ENCODE data around the gene FRRS1. TPM values are rescaled to one million over a fixed set of nuclear protein-coding genes. Genes with fewer than 3 reads are reported as not detected.

The FRRS1 gene
- polyA plus RNA-seq, 1 donor (not counting 4 experiments of a cell fraction or from before 2014, with no cell fraction given): 11.2 TPM

DNA sequence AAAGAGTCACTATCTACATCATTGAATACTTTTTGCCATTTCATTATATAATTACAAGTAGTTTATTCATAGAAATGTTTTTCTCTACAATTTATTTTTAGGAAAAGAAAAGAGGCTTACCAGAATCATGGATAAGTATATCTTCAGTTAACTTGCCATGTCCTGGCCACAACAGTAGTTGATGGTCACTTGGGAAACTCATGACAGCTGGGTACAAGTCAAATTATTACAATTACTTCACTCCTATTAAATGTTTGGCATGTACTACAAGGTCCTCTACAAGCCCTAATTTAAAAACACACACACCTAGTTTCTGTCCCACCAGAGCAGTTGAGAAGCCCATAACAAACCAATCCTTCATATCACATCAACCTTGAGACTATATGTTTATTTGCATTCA lies 91.1 kb downstream of the FRRS1 start:
- Histone ChIP-seq H3K9ac (ENCODE audit: control insufficient read depth, extremely low read depth, insufficient read depth, low read length) (no peak overlapping the region), H3K4me2 (ENCODE audit: control insufficient read depth, extremely low read depth, insufficient read depth, low read depth, low read length) (no peak overlapping the region), H4K20me1 (ENCODE audit: control insufficient read depth, extremely low read depth, insufficient read depth, low read length) (no peaks in the 10 kb centered on the region), H3K27ac (ENCODE audit: control insufficient read depth, insufficient read depth, low read length) (no peak overlapping the region), H3K9me3 (ENCODE audit: control insufficient read depth, low read depth, low read length) (no peaks in the 10 kb centered on the region), H3K36me3 (ENCODE audit: control insufficient read depth in 2 of 2, extremely low read depth in 1 of 2, insufficient read depth in 2 of 2, low read length in 2 of 2) (no peaks in the 10 kb centered on the region), H2AFZ (ENCODE audit: control insufficient read depth, low read length) (no peak overlapping the region), H3K4me1 (ENCODE audit: control insufficient read depth, extremely low read depth, insufficient read depth, low read length) (no peaks in the 10 kb centered on the region), H3K27me3 (ENCODE audit: control insufficient read depth, extremely low read depth, insufficient read depth, low read length) (no peaks in the 10 kb centered on the region), H3K9me1 (ENCODE audit: control insufficient read depth, extremely low read depth, insufficient read depth, low read length) (no peaks in the 10 kb centered on the region), H3K79me2 (ENCODE audit: control insufficient read depth, insufficient read depth, low read length) (no peaks in the 10 kb centered on the region), H3K4me3 (ENCODE audit: control insufficient read depth in 2 of 3, extremely low read depth in 1 of 3, insufficient read depth in 2 of 3, low read depth in 1 of 3, low read length in 3 of 3) (no peak overlapping the region)
- FAIRE-seq: no peak
- dilution Hi-C loops (cut with MboI; ENCODE audit: extremely low pct_ligation_motif_present, low sequenced_read_pairs): no loop called here
- TF ChIP-seq, protein P1, sequence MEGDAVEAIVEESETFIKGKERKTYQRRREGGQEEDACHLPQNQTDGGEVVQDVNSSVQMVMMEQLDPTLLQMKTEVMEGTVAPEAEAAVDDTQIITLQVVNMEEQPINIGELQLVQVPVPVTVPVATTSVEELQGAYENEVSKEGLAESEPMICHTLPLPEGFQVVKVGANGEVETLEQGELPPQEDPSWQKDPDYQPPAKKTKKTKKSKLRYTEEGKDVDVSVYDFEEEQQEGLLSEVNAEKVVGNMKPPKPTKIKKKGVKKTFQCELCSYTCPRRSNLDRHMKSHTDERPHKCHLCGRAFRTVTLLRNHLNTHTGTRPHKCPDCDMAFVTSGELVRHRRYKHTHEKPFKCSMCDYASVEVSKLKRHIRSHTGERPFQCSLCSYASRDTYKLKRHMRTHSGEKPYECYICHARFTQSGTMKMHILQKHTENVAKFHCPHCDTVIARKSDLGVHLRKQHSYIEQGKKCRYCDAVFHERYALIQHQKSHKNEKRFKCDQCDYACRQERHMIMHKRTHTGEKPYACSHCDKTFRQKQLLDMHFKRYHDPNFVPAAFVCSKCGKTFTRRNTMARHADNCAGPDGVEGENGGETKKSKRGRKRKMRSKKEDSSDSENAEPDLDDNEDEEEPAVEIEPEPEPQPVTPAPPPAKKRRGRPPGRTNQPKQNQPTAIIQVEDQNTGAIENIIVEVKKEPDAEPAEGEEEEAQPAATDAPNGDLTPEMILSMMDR (optimal IDR thresholded peaks at IDR 0.05 in 1 of 3, IDR thresholded peaks at IDR 0.05 in 1 of 3, conservative IDR thresholded peaks at IDR 0.05 in 1 of 3; ENCODE audit: extremely low read depth in 1 of 3, insufficient read depth in 2 of 3, low read length in 3 of 3): no peak
- no peak for TF ChIP-seq EZH2 (IDR thresholded peaks at IDR 0.05; ENCODE audit: low read length)
- DNase-seq (ENCODE audit: low read depth, low spot score): no peak

DNA sequence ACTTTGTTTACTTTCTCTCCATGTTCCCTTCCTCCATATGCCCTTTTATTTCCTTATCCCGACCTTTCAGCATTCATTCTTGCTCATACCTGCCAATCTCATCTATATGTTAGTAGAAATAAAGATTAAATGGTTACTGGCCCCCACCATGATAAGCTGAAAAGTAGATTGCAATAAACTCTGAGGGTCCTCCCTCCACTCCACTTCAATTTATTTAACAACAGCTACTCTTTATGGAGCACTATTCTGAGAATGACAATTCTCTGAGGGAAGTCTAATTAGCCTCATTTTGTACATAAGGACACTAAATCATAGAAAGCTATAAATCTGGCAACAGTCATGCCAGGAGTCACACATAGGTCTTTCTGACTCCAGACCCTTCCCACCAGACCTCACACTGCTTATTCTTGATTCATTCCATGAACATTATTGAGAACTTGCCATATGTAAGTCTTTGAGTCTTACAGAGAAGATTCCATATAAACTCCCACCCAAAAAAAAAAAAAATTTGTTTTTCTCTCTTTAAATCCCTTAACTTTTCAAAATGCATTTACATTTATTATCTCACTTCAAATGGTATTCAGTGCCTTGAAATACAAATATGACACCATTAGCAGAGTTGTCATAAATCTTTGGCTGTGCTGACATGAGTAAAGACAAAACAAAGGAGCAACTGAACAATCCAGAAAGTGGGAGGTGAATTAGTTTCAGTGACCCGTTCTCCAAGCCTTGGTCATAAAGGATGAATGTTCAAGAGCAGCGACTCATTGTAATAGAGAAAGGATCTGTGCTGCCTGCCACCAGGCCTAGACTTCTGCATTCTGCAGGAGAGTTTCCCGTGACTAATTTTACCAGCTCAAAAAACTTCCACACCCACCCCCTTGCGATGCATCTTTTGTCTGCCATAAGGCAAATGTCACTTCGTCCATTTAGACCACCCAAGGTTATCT lies 92.0 kb downstream of the FRRS1 start:
- H3K79me2 ChIP-seq (ENCODE audit: control insufficient read depth, insufficient read depth, low read length): no peaks in the 10 kb centered on the region
- no peak overlapping the region for H3K27ac ChIP-seq (ENCODE audit: control insufficient read depth, insufficient read depth, low read length)
- H3K9ac ChIP-seq (ENCODE audit: control insufficient read depth, extremely low read depth, insufficient read depth, low read length): no peak overlapping the region
- no peaks in the 10 kb centered on the region for H3K36me3 ChIP-seq (ENCODE audit: control insufficient read depth in 2 of 2, extremely low read depth in 1 of 2, insufficient read depth in 2 of 2, low read length in 2 of 2)
- DNase-seq (ENCODE audit: low read depth, low spot score) (no peak), FAIRE-seq (no peak)
- no peaks in the 10 kb centered on the region for H3K27me3 ChIP-seq (ENCODE audit: control insufficient read depth, extremely low read depth, insufficient read depth, low read length)
- no peaks in the 10 kb centered on the region for H3K9me3 ChIP-seq (ENCODE audit: control insufficient read depth, low read depth, low read length)
- no peak overlapping the region for H2AFZ ChIP-seq (ENCODE audit: control insufficient read depth, low read length)
- no peaks in the 10 kb centered on the region for H3K9me1 ChIP-seq (ENCODE audit: control insufficient read depth, extremely low read depth, insufficient read depth, low read length)
- H3K4me1 ChIP-seq (ENCODE audit: control insufficient read depth, extremely low read depth, insufficient read depth, low read length): no peaks in the 10 kb centered on the region
- no peak overlapping the region for H3K4me3 ChIP-seq (ENCODE audit: control insufficient read depth in 2 of 3, extremely low read depth in 1 of 3, insufficient read depth in 2 of 3, low read depth in 1 of 3, low read length in 3 of 3)
- dilution Hi-C loops (cut with MboI; ENCODE audit: extremely low pct_ligation_motif_present, low sequenced_read_pairs): no loop called here
- H4K20me1 ChIP-seq (ENCODE audit: control insufficient read depth, extremely low read depth, insufficient read depth, low read length): no peaks in the 10 kb centered on the region
- no peak overlapping the region for H3K4me2 ChIP-seq (ENCODE audit: control insufficient read depth, extremely low read depth, insufficient read depth, low read depth, low read length)
- no peak for TF ChIP-seq EZH2 (IDR thresholded peaks at IDR 0.05; ENCODE audit: low read length)
- TF ChIP-seq, protein P1 (optimal IDR thresholded peaks at IDR 0.05 in 1 of 3, IDR thresholded peaks at IDR 0.05 in 1 of 3, conservative IDR thresholded peaks at IDR 0.05 in 1 of 3; ENCODE audit: extremely low read depth in 1 of 3, insufficient read depth in 2 of 3, low read length in 3 of 3): no peak
